Stromal cell of bone marrow (primary cell): ENCODE results near the gene ADCY7.

Experiments
- DNase-seq: peaks from one replicate; pipeline ENCODE4 v3.0.0-alpha.2; 2012; ENCODE audit warnings: low read depth

ADCY7 gene

GRCh38 chr16:50282010-50282538, 15.7 kb downstream of the ADCY7 start:
- no peak for DNase-seq

GRCh38 chr16:50282955-50283631, 16.7 kb downstream of the ADCY7 start:
- DNase-seq: no peak

- DNase-seq: no peak
Measured at GRCh38 chr16:50284131-50284911, 18.0 kb downstream of the ADCY7 start.

GRCh38 chr16:50285406-50286003, 19.2 kb downstream of the ADCY7 start:
- no peak for DNase-seq

- no peak for DNase-seq
Measured at GRCh38 chr16:50286681-50287080, 20.3 kb downstream of the ADCY7 start.

- DNase-seq: no peak
Measured at GRCh38 chr16:50288026-50288425, 21.7 kb downstream of the ADCY7 start.

GRCh38 chr16:50288920-50289319, 22.6 kb downstream of the ADCY7 start:
- no peak for DNase-seq

GRCh38 chr16:50289950-50290764, 23.8 kb downstream of the ADCY7 start:
- DNase-seq: no peak

GRCh38 chr16:50290856-50291255, 24.5 kb downstream of the ADCY7 start:
- DNase-seq: no peak

- no peak for DNase-seq
Measured at GRCh38 chr16:50291719-50292565, 25.6 kb downstream of the ADCY7 start.

GRCh38 chr16:50292566-50292948, 26.2 kb downstream of the ADCY7 start:
- DNase-seq: no peak

- DNase-seq: no peak
Measured at GRCh38 chr16:50293041-50293783, 26.9 kb downstream of the ADCY7 start.

GRCh38 chr16:50293994-50294855, 27.9 kb downstream of the ADCY7 start:
- DNase-seq: no peak

GRCh38 chr16:50294955-50295354, 28.6 kb downstream of the ADCY7 start:
- DNase-seq: no peak

GRCh38 chr16:50295541-50296132, 29.3 kb downstream of the ADCY7 start:
- DNase-seq: no peak

GRCh38 chr16:50296807-50297206, 30.5 kb downstream of the ADCY7 start:
- no peak for DNase-seq

- DNase-seq: no peak
Measured at GRCh38 chr16:50297301-50298074, 31.1 kb downstream of the ADCY7 start.

- no peak for DNase-seq
Measured at GRCh38 chr16:50298075-50298460, 31.7 kb downstream of the ADCY7 start.
